ENCODE data around the gene NAP1L5.

The NAP1L5 gene

DNA sequence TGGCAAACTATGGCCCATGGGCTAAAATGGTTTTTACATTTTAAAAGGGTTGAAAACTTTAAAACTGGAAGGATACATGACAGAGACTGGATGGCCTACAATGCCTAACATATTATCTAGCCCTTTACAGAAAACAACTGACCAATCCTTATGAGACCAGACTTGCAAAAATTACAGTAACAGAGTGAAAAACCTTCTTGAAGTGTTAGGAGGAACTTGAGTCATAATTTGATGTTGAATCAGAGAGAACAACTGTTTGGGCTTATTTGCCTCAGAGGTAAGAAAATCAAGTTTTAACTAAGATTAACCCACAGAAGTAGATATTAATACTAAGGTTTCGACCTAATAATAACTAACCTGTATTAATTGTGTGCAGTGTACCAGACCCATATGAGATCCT lies 12.4 kb upstream of the NAP1L5 start:
- POLR2A ChIA-PET = no interaction called here
- no peak overlapping the region for H3K27ac ChIP-seq (ENCODE audit: extremely low read depth, low read depth, low read length)
- H3K4me3 ChIP-seq (ENCODE audit: low read depth, low read length) = no peak overlapping the region
- H3K4me1 ChIP-seq (ENCODE audit: control insufficient read depth, insufficient read depth, low read length) = no peaks in the 10 kb centered on the region
- H3K36me3 ChIP-seq (ENCODE audit: control insufficient read depth in 2 of 2, insufficient read depth in 1 of 2, low read length in 2 of 2) = no peaks in the 10 kb centered on the region
- TF ChIP-seq, protein P1, sequence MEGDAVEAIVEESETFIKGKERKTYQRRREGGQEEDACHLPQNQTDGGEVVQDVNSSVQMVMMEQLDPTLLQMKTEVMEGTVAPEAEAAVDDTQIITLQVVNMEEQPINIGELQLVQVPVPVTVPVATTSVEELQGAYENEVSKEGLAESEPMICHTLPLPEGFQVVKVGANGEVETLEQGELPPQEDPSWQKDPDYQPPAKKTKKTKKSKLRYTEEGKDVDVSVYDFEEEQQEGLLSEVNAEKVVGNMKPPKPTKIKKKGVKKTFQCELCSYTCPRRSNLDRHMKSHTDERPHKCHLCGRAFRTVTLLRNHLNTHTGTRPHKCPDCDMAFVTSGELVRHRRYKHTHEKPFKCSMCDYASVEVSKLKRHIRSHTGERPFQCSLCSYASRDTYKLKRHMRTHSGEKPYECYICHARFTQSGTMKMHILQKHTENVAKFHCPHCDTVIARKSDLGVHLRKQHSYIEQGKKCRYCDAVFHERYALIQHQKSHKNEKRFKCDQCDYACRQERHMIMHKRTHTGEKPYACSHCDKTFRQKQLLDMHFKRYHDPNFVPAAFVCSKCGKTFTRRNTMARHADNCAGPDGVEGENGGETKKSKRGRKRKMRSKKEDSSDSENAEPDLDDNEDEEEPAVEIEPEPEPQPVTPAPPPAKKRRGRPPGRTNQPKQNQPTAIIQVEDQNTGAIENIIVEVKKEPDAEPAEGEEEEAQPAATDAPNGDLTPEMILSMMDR (tag by site-specific recombination; IDR thresholded peaks at IDR 0.05) = no peak
- TF ChIP-seq, protein P2, sequence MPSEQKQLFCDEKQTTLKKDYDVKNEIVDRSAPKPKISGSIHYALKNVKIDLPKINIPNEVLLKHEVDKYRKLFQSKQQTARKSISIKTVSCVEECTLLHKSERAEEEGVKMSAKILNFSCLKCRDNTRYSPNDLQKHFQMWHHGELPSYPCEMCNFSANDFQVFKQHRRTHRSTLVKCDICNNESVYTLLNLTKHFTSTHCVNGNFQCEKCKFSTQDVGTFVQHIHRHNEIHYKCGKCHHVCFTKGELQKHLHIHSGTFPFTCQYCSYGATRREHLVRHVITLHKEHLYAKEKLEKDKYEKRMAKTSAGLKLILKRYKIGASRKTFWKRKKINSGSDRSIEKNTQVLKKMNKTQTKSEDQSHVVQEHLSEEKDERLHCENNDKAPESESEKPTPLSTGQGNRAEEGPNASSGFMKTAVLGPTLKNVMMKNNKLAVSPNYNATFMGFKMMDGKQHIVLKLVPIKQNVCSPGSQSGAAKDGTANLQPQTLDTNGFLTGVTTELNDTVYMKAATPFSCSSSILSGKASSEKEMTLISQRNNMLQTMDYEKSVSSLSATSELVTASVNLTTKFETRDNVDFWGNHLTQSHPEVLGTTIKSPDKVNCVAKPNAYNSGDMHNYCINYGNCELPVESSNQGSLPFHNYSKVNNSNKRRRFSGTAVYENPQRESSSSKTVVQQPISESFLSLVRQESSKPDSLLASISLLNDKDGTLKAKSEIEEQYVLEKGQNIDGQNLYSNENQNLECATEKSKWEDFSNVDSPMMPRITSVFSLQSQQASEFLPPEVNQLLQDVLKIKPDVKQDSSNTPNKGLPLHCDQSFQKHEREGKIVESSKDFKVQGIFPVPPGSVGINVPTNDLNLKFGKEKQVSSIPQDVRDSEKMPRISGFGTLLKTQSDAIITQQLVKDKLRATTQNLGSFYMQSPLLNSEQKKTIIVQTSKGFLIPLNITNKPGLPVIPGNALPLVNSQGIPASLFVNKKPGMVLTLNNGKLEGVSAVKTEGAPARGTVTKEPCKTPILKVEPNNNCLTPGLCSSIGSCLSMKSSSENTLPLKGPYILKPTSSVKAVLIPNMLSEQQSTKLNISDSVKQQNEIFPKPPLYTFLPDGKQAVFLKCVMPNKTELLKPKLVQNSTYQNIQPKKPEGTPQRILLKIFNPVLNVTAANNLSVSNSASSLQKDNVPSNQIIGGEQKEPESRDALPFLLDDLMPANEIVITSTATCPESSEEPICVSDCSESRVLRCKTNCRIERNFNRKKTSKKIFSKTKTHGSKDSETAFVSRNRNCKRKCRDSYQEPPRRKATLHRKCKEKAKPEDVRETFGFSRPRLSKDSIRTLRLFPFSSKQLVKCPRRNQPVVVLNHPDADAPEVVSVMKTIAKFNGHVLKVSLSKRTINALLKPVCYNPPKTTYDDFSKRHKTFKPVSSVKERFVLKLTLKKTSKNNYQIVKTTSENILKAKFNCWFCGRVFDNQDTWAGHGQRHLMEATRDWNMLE (tag by site-specific recombination; conservative IDR thresholded peaks at IDR 0.05; ENCODE audit: low read depth) = no peak
- TF ChIP-seq ZNF596 (tag by site-specific recombination; IDR thresholded peaks at IDR 0.05) (no peak), OVOL3 (tag by site-specific recombination; IDR thresholded peaks at IDR 0.05) (no peak), ZSCAN23 (tag by site-specific recombination; IDR thresholded peaks at IDR 0.05) (no peak), ZNF530 (tag by site-specific recombination; IDR thresholded peaks at IDR 0.05; ENCODE audit: low read depth) (no peak), TRIM28 (IDR thresholded peaks at IDR 0.05; ENCODE audit: borderline replicate concordance, low read length) (no peak), ZNF37A (tag by site-specific recombination; IDR thresholded peaks at IDR 0.05) (no peak), ZNF274 (IDR thresholded peaks at IDR 0.05; ENCODE audit: low read length) (no peak), ZNF274 (tag by site-specific recombination; IDR thresholded peaks at IDR 0.05; ENCODE audit: borderline replicate concordance) (no peak), ZNF157 (tag by site-specific recombination; IDR thresholded peaks at IDR 0.05) (no peak), ZNF133 (tag by site-specific recombination; IDR thresholded peaks at IDR 0.05) (no peak), ZNF366 (tag by site-specific recombination; conservative IDR thresholded peaks at IDR 0.05) (no peak)
- TF ChIP-seq, protein P3, sequence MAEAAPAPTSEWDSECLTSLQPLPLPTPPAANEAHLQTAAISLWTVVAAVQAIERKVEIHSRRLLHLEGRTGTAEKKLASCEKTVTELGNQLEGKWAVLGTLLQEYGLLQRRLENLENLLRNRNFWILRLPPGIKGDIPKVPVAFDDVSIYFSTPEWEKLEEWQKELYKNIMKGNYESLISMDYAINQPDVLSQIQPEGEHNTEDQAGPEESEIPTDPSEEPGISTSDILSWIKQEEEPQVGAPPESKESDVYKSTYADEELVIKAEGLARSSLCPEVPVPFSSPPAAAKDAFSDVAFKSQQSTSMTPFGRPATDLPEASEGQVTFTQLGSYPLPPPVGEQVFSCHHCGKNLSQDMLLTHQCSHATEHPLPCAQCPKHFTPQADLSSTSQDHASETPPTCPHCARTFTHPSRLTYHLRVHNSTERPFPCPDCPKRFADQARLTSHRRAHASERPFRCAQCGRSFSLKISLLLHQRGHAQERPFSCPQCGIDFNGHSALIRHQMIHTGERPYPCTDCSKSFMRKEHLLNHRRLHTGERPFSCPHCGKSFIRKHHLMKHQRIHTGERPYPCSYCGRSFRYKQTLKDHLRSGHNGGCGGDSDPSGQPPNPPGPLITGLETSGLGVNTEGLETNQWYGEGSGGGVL (tag by site-specific recombination; IDR thresholded peaks at IDR 0.05) = no peak
- TF ChIP-seq, protein P4, sequence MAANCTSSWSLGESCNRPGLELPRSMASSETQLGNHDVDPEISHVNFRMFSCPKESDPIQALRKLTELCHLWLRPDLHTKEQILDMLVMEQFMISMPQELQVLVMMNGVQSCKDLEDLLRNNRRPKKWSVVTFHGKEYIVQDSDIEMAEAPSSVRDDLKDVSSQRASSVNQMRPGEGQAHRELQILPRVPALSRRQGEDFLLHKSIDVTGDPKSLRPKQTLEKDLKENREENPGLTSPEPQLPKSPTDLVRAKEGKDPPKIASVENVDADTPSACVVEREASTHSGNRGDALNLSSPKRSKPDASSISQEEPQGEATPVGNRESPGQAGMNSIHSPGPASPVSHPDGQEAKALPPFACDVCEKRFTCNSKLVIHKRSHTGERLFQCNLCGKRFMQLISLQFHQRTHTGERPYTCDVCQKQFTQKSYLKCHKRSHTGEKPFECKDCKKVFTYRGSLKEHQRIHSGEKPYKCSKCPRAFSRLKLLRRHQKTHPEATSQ (tag by site-specific recombination; IDR thresholded peaks at IDR 0.05) = no peak
- H3K9me3 ChIP-seq (ENCODE audit: control insufficient read depth, insufficient read depth, low read depth, low read length) = no peaks in the 10 kb centered on the region
- CTCF ChIA-PET = no interaction called here

DNA sequence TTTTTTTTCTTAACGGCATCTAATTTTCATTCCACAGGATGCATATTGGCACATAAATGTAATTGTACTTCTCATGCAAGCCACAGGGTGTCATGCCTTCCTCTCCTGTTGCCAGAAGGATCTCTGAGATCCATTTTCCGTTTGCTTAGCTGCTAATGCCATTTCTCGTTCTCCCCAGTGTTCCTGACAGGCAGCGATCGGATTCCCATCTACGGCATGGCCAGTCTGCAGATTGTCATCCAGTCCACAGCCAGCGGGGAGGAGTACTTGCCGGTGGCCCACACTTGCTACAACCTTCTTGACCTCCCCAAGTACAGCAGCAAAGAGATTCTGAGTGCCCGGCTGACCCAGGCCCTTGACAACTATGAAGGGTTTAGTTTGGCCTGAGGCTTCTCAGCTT lies 8.9 kb upstream of the NAP1L5 start:
- Histone ChIP-seq H3K36me3 (ENCODE audit: control insufficient read depth in 2 of 2, insufficient read depth in 1 of 2, low read length in 2 of 2) (peaks cover 0 to 3% of the 10 kb centered on the region in 2 experiments; a peak in 1 of 3 replicates), H3K9me3 (ENCODE audit: control insufficient read depth, insufficient read depth, low read depth, low read length) (no peaks in the 10 kb centered on the region), H3K4me1 (ENCODE audit: control insufficient read depth, insufficient read depth, low read length) (no peaks in the 10 kb centered on the region), H3K27ac (ENCODE audit: extremely low read depth, low read depth, low read length) (no peak overlapping the region), H3K4me3 (ENCODE audit: low read depth, low read length) (no peak overlapping the region)
- TF ChIP-seq ZNF132 (tag by site-specific recombination; IDR thresholded peaks at IDR 0.05; ENCODE audit: borderline replicate concordance) (no peak), ZNF155 (tag by site-specific recombination; IDR thresholded peaks at IDR 0.05) (no peak), ZNF335 (tag by site-specific recombination; conservative IDR thresholded peaks at IDR 0.05) (no peak), ZNF76 (tag by site-specific recombination; IDR thresholded peaks at IDR 0.05; ENCODE audit: borderline replicate concordance, low read depth) (no peak)
- TF ChIP-seq, protein P5, sequence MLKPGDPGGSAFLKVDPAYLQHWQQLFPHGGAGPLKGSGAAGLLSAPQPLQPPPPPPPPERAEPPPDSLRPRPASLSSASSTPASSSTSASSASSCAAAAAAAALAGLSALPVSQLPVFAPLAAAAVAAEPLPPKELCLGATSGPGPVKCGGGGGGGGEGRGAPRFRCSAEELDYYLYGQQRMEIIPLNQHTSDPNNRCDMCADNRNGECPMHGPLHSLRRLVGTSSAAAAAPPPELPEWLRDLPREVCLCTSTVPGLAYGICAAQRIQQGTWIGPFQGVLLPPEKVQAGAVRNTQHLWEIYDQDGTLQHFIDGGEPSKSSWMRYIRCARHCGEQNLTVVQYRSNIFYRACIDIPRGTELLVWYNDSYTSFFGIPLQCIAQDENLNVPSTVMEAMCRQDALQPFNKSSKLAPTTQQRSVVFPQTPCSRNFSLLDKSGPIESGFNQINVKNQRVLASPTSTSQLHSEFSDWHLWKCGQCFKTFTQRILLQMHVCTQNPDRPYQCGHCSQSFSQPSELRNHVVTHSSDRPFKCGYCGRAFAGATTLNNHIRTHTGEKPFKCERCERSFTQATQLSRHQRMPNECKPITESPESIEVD (tag by site-specific recombination; IDR thresholded peaks at IDR 0.05) = no peak
- CTCF ChIA-PET = interaction anchor here (0.6 to 1.1 kb wide), 6 partner anchors 28 to 349 kb away, joined by 3 to 9 read pairs (median 5); no protein-coding TSS in a partner anchor
- POLR2A ChIA-PET = no interaction called here
